KMS-11 (cell line): ENCODE results near the gene ICE2.

Source experiments
- H2AFZ ChIP-seq: fragments of 200-600 bp; sonication (generic); 2 replicates; pipeline ENCODE4 v1.6.1; 2016; ENCODE audit warnings: antibody characterized with exemption, mixed run types, low read depth
- H3K27ac ChIP-seq: fragments of 200-600 bp; sonication (generic); 2 replicates; pipeline ENCODE4 v1.6.1; 2016; ENCODE audit warnings: mild to moderate bottlenecking, mixed run types
- H3K27me3 ChIP-seq: fragments of 200-600 bp; sonication (generic); 2 replicates; pipeline ENCODE4 v1.6.1; 2017; ENCODE audit warnings: mild to moderate bottlenecking, low read depth, mixed run types, moderate library complexity; ENCODE audit not compliant: insufficient read depth
- H3K36me3 ChIP-seq: fragments of 200-600 bp; sonication (generic); 2 replicates; pipeline ENCODE4 v1.6.1; 2017; ENCODE audit warnings: mild to moderate bottlenecking, mixed run types; ENCODE audit not compliant: insufficient read depth
- H3K4me1 ChIP-seq: fragments of 200-600 bp; sonication (generic); 2 replicates; pipeline ENCODE4 v1.6.1; 2016; ENCODE audit warnings: mild to moderate bottlenecking, low read depth, mixed run types; ENCODE audit not compliant: poor library complexity, severe bottlenecking
- H3K4me2 ChIP-seq: fragments of 200-600 bp; sonication (generic); 2 replicates; pipeline ENCODE4 v1.7.0; 2016; ENCODE audit warnings: mild to moderate bottlenecking, mixed run types
- H3K4me3 ChIP-seq: fragments of 200-600 bp; sonication (generic); IDR thresholded peaks from 2 replicates; pipeline ENCODE4 v1.6.1; 2017; ENCODE audit warnings: low read depth, low read length, mixed read lengths; ENCODE audit not compliant: insufficient read depth
- H3K79me2 ChIP-seq: fragments of 200-600 bp; sonication (generic); 2 replicates; pipeline ENCODE4 v1.6.1; 2016; ENCODE audit warnings: low read depth, mixed run types; ENCODE audit not compliant: insufficient read depth
- H3K9ac ChIP-seq: fragments of 200-600 bp; sonication (generic); 2 replicates; pipeline ENCODE4 v1.6.1; 2016; ENCODE audit warnings: mild to moderate bottlenecking, mixed run types
- H4K20me1 ChIP-seq: fragments of 200-600 bp; sonication (generic); 2 replicates; pipeline ENCODE4 v1.6.1; 2016; ENCODE audit warnings: mild to moderate bottlenecking, mixed run types; ENCODE audit not compliant: insufficient read depth
- CTCF ChIP-seq: fragments of 200-600 bp; sonication (generic); conservative IDR thresholded peaks from 2 replicates; pipeline ENCODE4 v1.6.1; 2017; ENCODE audit warnings: low read depth, mild to moderate bottlenecking, antibody characterized with exemption, low read length, moderate library complexity, mixed read lengths

Gene ICE2

GRCh38 chr15:60396958-60397771 lies 81.8 kb downstream of the ICE2 start:
- no peaks in the 10 kb centered on the region; the same call in 1 of the 2 replicates for H3K36me3 ChIP-seq
- peak overlapping the region; percentile 86 for H3K4me2 ChIP-seq
- H3K9ac ChIP-seq, result peak overlapping the region; percentile 98
- peak overlapping the region; percentile 98 for H3K27ac ChIP-seq
- H3K4me1 ChIP-seq, result peaks cover 50% of the 10 kb centered on the region
- H3K4me3 ChIP-seq, result peak overlapping the region; percentile 18
- H3K79me2 ChIP-seq, result peaks cover 55% of the 10 kb centered on the region
- H3K27me3 ChIP-seq, result no peaks in the 10 kb centered on the region
- TF ChIP-seq CTCF, result no peak
- H2AFZ ChIP-seq, result peak overlapping the region; percentile 47
- H4K20me1 ChIP-seq, result no peaks in the 10 kb centered on the region

GRCh38 chr15:60396560-60396957 lies 82.4 kb downstream of the ICE2 start:
- no peaks in the 10 kb centered on the region for H3K27me3 ChIP-seq
- H2AFZ ChIP-seq, result no peak overlapping the region
- H3K27ac ChIP-seq, result peak overlapping the region; percentile 98; the same call in 1 of the 2 replicates
- peaks cover 3% of the 10 kb centered on the region; the same call in 1 of the 2 replicates for H4K20me1 ChIP-seq
- H3K4me1 ChIP-seq, result peaks cover 56% of the 10 kb centered on the region
- no peaks in the 10 kb centered on the region; the same call in 1 of the 2 replicates for H3K36me3 ChIP-seq
- peak overlapping the region; percentile 18 for H3K4me3 ChIP-seq
- no peak for TF ChIP-seq CTCF
- peaks cover 61% of the 10 kb centered on the region for H3K79me2 ChIP-seq
- H3K9ac ChIP-seq, result peak overlapping the region; percentile 98; the same call in 1 of the 2 replicates
- H3K4me2 ChIP-seq, result peak overlapping the region; percentile 86

- peaks cover 65% of the 10 kb centered on the region for H3K79me2 ChIP-seq
These were observed 82.8 kb downstream of the ICE2 start for GRCh38 chr15:60396100-60396499.

More at GRCh38 chr15:60396100-60396499, 82.8 kb downstream of the ICE2 start:
- H3K4me2 ChIP-seq, result peak overlapping the region; percentile 86
- H3K9ac ChIP-seq, result no peak overlapping the region
- TF ChIP-seq CTCF, result no peak
- H3K27me3 ChIP-seq, result no peaks in the 10 kb centered on the region
- no peaks in the 10 kb centered on the region; the same call in 1 of the 2 replicates for H3K36me3 ChIP-seq
- peaks cover 61% of the 10 kb centered on the region for H3K4me1 ChIP-seq
- no peak overlapping the region for H2AFZ ChIP-seq
- H3K27ac ChIP-seq, result no peak overlapping the region
- peak overlapping the region; percentile 18 for H3K4me3 ChIP-seq
- peaks cover 4% of the 10 kb centered on the region; the same call in 1 of the 2 replicates for H4K20me1 ChIP-seq
